Activated naive CD8-positive, alpha-beta T cell treated with anti-CD3 and anti-CD28 coated beads, Interleukin-2, amount 50 U/mL, for 24 hours (primary cell): ENCODE measurements around the gene FADS6.
"Not testable (repeated sequence)": the region's sequence is repeated elsewhere in the genome, so short reads cannot be mapped to it uniquely, and the experiment has no call there.

Experiments used
- ATAC-seq: fragments of 150-1000 bp; cut with Tn5 transposase; one replicate; pipeline ENCODE4 v1.10.0; 2021
- DNase-seq: peaks from one replicate; pipeline ENCODE4 v3.0.0; 2021
- H3K27ac Mint-ChIP-seq: one replicate; pipeline ENCODE4 v1.8.0; 2021; ENCODE audit warnings: mild to moderate bottlenecking, mixed read lengths
- H3K27me3 Mint-ChIP-seq: one replicate; pipeline ENCODE4 v1.8.0; 2021; ENCODE audit warnings: mixed read lengths
- H3K36me3 Mint-ChIP-seq: one replicate; pipeline ENCODE4 v1.8.0; 2021; ENCODE audit warnings: low read depth, mixed read lengths
- H3K4me1 Mint-ChIP-seq: one replicate; pipeline ENCODE4 v1.8.0; 2021; ENCODE audit warnings: mixed read lengths
- H3K4me3 Mint-ChIP-seq: one replicate; pipeline ENCODE4 v1.8.0; 2021; ENCODE audit warnings: mild to moderate bottlenecking, moderate library complexity, mixed read lengths
- H3K9me3 Mint-ChIP-seq: one replicate; pipeline ENCODE4 v1.8.0; 2021; ENCODE audit warnings: mixed read lengths

Gene FADS6

DNA sequence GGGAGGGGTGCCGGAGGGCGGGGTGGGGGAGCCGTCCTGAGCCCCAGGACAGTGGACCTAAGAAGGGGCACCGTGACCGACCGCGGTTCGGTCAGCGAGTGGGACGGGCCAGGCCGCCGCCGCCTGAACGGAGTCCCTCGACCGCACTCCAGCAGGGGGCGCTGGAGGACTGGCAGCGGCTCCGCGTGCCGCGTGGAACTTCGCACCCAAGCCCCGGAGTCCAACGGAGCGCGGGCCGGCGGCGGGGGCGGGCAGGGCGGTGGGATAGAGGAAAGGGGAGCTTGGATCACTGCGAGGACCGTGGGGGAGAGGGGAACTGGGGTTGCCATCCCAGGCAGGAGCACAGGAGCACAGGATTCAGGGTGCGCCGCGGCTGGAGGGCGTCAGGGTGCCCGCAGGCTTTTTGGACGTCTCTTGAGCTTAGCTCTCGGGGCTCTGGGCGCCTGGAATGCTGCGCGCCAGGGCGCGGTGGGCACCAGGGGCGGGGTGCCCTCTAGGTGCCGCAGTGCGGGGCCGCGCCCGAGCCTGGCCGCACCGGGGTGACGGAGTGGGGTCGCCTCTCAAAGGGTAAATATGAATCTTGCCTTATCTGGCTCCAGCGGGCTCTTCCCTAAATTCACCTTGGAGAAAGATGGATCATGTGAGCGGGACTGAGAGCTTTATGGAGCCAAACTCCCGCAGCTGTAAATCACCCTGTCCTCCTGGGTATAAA lies 30.3 kb upstream of the FADS6 start:
- no peak overlapping the region for H3K27ac Mint-ChIP-seq
- H3K27me3 Mint-ChIP-seq: peaks cover 61% of the 10 kb centered on the region
- H3K9me3 Mint-ChIP-seq: no peaks in the 10 kb centered on the region
- DNase-seq: peak; percentile 84
- peak overlapping the region; percentile 42 for H3K4me3 Mint-ChIP-seq
- no peaks in the 10 kb centered on the region for H3K36me3 Mint-ChIP-seq
- H3K4me1 Mint-ChIP-seq: peaks cover 6% of the 10 kb centered on the region
- peak; percentile 42 for ATAC-seq

DNA sequence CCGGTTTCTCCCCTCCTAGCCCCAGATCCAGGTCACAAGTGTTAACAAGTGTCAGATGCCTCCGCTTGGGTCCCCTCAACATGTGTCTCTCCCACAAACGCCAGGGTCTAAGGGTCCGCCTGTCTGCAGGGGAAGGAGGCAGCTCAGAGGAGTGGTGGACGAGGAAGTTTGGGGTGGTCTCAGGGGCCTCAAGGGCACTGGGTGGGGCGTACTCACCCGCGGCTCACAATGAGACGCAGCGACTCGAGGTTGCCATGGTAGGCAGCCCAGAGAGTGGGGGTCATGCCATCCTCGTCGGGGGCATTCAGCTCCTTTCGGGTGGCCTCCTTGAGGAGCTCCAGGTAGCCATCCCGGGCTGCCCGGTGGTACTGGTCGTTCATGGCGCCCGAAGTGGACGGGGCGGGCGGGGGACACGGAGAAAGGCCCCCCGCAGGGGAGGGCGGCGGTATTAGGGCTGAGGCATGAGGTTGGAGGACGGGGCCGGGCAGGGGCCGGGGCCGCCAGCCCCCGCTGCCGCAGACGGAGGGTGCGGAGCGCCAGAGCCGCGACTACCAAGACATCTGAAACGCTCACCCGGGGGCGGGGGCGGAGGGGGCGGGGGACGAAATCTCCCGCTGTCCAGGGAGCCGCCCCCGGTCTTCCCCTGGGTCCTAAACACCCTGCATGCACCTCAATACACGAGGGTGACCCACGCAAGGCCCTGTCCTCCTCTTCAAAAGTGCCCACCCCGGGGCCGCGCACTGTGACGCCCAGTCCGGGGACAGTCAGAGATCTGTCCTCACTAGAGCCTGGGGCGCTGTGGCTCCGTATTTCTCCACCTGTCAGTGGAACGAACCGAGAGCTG lies 29.5 kb upstream of the FADS6 start, which contains the start of gene USH1G:
USH1G (minus strand) TSS at position 562 of the 844 bp plus-strand sequence; CDS start at position 380, 182 bp downstream.
- Mint-ChIP-seq H3K27ac (no peak within 1 kb of the TSS), H3K4me3 (peak within 1 kb of the TSS; percentile 42), H3K9me3 (no peaks in the 10 kb centered on the region), H3K27me3 (peaks cover 58% of the 10 kb centered on the region), H3K36me3 (no peaks in the 10 kb centered on the region), H3K4me1 (peaks cover 6% of the 10 kb centered on the region)
- DNase-seq (no peak), ATAC-seq (peak; percentile 17)

DNA sequence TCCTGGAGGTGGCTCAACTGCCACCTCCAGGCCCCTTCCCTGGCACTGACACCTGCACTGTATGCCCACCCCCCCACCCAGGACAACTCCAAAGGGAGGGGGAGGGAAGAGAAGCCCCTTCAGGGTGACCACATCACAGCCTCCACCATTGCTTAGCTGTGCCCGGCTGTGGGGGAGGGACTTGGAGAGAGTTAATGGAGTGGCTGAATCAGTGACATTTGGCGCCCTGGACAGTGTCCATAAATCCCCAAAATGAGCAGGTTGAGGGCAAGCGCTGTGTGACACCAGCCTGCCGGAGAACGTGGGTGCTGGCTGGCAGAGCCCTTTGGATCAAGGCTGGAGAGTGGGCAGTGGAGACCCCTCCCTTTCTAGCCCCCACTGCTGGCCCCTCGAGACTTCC lies 28.7 kb upstream of the FADS6 start:
- H3K36me3 Mint-ChIP-seq: no peaks in the 10 kb centered on the region
- peaks cover 58% of the 10 kb centered on the region for H3K27me3 Mint-ChIP-seq
- H3K9me3 Mint-ChIP-seq: no peaks in the 10 kb centered on the region
- H3K4me1 Mint-ChIP-seq: peaks cover 6% of the 10 kb centered on the region
- no peak overlapping the region for H3K4me3 Mint-ChIP-seq
- DNase-seq (no peak), ATAC-seq (no peak)
- H3K27ac Mint-ChIP-seq: no peak overlapping the region

DNA sequence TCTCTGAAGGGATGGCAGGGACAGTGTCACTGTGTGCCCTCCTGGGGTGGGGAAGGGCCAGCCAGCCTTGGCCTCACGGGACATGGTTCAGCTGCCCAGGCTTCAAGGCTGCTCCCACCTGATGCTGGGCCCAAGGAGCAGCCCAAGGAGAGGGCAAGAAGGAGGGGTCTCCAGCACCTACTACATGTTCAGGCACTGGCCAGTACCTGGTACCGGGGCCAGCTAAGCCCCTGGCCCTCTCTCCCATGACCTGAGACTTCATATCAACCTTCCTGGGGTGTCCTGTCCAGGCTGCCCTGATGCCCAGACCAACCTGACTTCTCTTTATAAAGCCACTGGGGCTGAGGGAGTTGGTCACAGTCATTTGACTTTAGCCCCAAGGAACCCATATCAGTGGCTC lies 28.3 kb upstream of the FADS6 start:
- peaks cover 6% of the 10 kb centered on the region for H3K4me1 Mint-ChIP-seq
- ATAC-seq (no peak), DNase-seq (no peak)
- no peaks in the 10 kb centered on the region for H3K36me3 Mint-ChIP-seq
- no peak overlapping the region for H3K27ac Mint-ChIP-seq
- peaks cover 58% of the 10 kb centered on the region for H3K27me3 Mint-ChIP-seq
- no peak overlapping the region for H3K4me3 Mint-ChIP-seq
- H3K9me3 Mint-ChIP-seq: no peaks in the 10 kb centered on the region

DNA sequence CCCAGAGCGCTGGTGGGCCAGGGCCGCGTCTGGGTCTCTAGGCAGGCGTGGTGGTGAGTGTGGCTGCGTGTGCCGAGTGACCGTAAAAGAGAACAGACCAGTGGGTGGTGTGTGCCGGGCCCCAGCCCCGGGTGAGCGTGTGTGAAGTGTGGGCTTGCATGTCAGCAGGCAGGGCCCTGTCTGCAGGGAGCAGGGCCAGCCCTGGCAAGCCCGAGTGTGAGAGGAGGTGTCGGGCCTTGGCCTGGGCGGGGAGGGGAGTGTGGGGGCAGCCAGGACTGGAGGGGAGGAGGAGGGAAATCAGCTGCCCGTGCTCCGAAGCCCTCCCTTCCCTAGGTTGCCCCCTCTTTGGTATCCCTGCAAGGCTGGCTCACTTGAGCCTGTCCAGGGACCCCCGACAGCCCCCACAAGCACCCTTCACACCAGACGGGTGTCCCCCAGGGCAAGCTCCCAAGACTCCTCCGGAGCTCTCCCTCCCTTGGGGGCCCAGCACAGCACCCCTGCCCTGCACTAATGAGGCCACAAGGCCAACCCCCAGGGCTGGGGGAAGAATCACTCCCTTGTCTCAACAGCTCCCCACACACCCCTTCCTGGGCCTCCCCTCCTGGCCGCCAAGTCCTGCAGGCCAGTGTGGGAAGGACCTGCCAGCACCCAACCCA lies 27.7 kb upstream of the FADS6 start:
- Mint-ChIP-seq H3K4me1 (peaks cover 6% of the 10 kb centered on the region), H3K9me3 (no peaks in the 10 kb centered on the region), H3K36me3 (no peaks in the 10 kb centered on the region), H3K27ac (no peak overlapping the region), H3K4me3 (no peak overlapping the region), H3K27me3 (peaks cover 57% of the 10 kb centered on the region)
- DNase-seq (no peak), ATAC-seq (no peak)

DNA sequence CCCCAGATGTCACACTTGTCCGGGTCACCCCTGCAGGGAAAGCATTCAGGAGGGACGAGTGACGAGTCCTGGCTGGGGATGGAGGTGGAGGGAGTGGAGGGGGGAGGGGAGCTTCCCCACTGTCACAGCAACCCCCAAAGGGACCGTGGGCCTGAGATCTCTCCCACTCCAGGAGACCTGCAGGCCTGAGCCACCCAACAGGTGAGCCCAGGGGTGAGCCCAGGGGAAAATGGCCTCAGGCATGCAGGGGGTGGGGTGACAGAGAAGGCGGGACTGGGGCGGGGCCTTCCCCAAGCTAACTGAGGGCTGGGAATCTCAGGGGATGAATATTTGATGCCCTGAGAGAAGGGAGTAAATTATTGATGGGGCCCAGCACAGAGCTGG lies 27.2 kb upstream of the FADS6 start:
- Mint-ChIP-seq H3K9me3 (no peaks in the 10 kb centered on the region), H3K4me1 (peaks cover 6% of the 10 kb centered on the region), H3K27me3 (peaks cover 54% of the 10 kb centered on the region), H3K36me3 (no peaks in the 10 kb centered on the region), H3K4me3 (no peak overlapping the region), H3K27ac (no peak overlapping the region)
- ATAC-seq (no peak), DNase-seq (no peak)

DNA sequence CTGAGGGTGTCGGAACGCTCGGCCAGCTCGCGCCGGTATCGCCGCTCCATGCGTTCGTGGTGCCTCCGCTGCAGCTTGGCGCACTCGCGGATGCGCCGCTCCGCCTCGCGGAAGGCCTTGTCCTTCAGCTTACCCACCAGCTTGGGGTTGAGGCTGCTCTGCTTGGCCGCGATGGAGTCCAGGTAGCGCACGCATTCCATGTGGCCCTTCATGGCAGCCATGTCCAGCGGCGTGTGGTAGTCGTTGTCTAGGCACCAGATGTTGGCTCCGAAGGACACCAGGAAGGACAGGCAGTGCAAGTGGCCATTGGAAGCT lies 26.8 kb upstream of the FADS6 start:
- ATAC-seq: no peak
- DNase-seq: no peak
- Mint-ChIP-seq H3K4me1 (peaks cover 6% of the 10 kb centered on the region), H3K4me3 (no peak overlapping the region), H3K36me3 (no peaks in the 10 kb centered on the region), H3K9me3 (no peaks in the 10 kb centered on the region), H3K27ac (no peak overlapping the region), H3K27me3 (peaks cover 50% of the 10 kb centered on the region)

DNA sequence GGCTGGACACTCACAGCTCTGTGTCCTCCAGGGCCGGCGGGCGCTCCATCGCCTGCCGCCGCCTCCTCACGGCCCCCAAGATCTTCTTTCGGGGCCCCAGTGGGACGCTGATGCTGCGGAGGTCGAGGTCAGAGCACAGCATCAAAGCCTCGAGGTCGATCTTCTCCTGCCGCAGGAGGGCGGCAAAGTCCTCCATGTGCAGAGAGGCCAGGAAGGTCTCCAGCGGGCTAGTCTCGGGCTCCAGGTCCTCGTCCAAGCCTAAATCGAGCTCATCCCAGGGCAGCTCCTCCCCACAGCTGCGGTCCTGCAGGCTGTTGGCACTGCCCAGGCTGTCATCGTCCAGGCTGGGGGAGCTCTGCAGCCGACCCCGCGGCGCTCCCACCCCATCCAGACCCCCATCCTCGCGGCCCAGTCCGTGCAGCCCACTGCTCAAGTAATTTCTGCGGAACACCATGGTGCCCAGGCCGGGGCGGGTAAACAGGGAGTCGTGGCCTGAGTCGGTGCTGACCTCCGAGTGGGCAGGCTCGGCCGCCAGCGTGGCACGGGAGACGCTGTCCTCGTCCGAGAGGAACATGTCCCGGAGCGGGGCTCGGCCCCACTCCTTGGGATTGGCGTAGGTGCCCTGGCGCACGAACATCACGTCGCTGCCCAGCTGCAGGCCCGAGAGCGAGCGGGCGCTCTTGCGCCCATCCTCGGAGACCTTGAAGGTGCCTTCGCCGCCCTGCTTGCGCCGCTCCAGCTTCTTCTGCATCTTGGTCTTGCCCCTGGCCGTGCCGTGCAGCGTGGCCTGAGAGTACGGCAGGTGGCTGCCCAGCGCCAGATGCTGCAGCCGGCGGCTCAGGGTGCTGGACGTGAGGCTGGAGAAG lies 26.2 kb upstream of the FADS6 start:
- ATAC-seq (peak; percentile 30), DNase-seq (peak; percentile 22)
- no peaks in the 10 kb centered on the region for H3K9me3 Mint-ChIP-seq
- no peak overlapping the region for H3K4me3 Mint-ChIP-seq
- H3K27me3 Mint-ChIP-seq: peaks cover 44% of the 10 kb centered on the region
- H3K36me3 Mint-ChIP-seq: no peaks in the 10 kb centered on the region
- peaks cover 6% of the 10 kb centered on the region for H3K4me1 Mint-ChIP-seq
- no peak overlapping the region for H3K27ac Mint-ChIP-seq

DNA sequence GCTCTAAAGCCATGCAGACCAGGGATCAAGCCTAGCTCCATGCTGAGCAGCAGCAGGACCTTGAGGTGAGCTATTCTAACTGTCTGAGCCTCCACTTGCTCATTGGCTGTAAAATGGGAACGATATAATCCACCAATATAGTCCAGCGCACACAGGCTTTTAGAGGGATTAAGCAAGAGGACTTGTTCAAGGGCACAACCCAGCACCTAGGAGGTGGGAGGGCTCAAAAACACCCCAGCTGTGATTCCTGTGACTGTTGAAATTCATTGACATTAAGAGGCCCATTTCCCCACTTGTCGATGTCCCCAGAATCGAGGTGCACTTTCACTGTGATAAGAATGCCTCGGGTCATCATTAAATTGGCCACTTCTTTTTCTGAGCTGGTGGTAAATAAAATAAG lies 25.5 kb upstream of the FADS6 start:
- Mint-ChIP-seq H3K4me1 (peaks cover 3% of the 10 kb centered on the region), H3K4me3 (no peak overlapping the region), H3K27me3 (peaks cover 42% of the 10 kb centered on the region), H3K9me3 (no peaks in the 10 kb centered on the region), H3K36me3 (no peaks in the 10 kb centered on the region), H3K27ac (no peak overlapping the region)
- no peak for DNase-seq
- no peak for ATAC-seq

DNA sequence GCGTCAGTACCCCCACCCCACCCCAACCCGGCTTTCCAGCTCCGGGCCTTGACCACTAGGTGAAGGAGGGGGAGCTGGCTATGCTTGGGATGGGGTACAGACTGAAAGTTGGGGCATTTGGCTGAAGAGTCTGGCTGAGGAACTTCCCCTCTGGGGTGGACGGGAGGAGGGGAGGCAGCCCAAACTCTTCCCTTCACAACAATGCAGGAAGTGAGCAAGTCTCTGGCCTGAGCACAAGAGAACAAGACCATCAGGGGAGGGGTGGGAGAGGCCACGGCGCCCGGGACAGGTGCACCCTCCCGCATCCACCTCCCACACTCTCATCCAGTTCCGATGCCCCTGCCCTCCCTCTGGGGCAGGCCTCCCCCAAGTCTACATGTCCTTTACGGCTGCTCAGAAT lies 24.0 kb upstream of the FADS6 start:
- Mint-ChIP-seq H3K36me3 (no peaks in the 10 kb centered on the region), H3K27me3 (peaks cover 32% of the 10 kb centered on the region), H3K4me3 (no peak overlapping the region), H3K4me1 (peaks cover under 1% of the 10 kb centered on the region), H3K27ac (no peak overlapping the region), H3K9me3 (no peaks in the 10 kb centered on the region)
- no peak for DNase-seq
- no peak for ATAC-seq

DNA sequence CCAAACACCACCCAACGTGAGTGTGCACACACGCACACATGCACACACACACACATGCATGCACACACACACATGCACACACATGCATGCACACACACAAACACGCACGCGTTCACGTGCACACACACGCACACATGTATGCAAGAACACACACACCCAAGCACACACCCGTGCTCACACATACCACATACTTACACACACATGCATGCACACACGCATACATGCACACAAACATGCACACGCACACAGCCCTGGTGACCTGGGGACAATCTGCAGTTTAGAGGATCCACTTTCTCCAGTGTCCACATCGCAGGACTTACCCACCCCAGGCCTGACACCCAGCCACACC lies 23.4 kb upstream of the FADS6 start:
- DNase-seq (no peak), ATAC-seq (no peak)
- peaks cover 28% of the 10 kb centered on the region for H3K27me3 Mint-ChIP-seq
- no peak overlapping the region for H3K27ac Mint-ChIP-seq
- no peaks in the 10 kb centered on the region for H3K36me3 Mint-ChIP-seq
- no peaks in the 10 kb centered on the region for H3K9me3 Mint-ChIP-seq
- H3K4me1 Mint-ChIP-seq: no peaks in the 10 kb centered on the region
- H3K4me3 Mint-ChIP-seq: no peak overlapping the region

DNA sequence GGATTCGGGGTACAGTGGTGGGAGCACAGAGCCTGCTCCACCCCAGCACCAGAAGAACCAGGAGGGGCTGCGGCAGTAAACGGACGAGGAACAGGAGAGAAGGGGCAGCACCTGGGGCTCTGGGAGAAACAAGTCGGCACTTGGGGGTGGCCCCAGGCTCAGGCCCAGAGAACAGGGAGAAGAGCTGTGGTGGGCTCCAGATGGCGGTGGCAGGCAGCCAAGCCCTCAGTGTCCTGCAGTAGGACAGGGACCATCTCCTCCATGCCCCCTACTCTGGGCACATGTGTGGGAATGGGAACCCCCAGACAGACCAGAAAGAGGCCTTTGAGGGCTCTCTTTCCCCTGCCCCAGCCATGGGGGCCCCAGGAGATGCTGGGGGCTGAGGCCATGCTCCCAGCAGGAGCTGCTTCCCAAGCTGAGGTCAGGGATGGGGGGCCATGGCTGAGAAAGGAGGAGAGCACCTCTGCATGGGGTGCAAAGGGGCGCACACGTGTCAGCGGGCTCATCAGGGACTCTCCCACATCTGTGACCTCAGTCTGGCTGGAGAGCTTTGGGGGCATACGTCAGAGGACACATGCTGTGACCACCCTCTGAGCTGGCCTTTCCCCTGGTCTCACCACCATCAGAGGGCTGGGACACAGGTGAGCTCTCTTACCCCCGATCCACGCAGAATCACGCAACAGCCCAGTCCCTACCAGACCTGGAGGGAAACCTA lies 22.9 kb upstream of the FADS6 start:
- ATAC-seq (no peak), DNase-seq (no peak)
- no peaks in the 10 kb centered on the region for H3K36me3 Mint-ChIP-seq
- no peaks in the 10 kb centered on the region for H3K9me3 Mint-ChIP-seq
- no peak overlapping the region for H3K27ac Mint-ChIP-seq
- H3K4me3 Mint-ChIP-seq: no peak overlapping the region
- peaks cover 22% of the 10 kb centered on the region for H3K27me3 Mint-ChIP-seq
- no peaks in the 10 kb centered on the region for H3K4me1 Mint-ChIP-seq

DNA sequence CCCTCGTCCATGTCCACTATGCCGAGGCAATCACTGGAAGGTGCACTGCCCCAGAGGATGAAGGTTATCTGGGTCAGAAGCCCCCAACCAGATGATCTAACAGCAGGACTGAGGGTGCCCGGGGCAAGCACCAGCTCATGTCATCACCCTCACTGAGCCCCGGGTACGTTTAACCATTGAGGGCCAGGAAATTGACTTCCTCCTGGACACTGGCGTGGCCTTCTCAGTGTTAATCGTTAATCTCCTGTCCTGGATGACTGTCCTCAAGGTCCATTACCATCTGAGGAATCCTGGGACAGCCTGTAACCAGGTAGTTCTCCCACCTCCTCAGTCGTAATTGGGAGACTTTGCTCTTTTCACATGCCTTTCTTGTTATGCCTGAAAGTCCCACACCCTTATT lies 18.0 kb upstream of the FADS6 start:
- DNase-seq, H3K4me1 Mint-ChIP-seq, H3K9me3 Mint-ChIP-seq, ATAC-seq, H3K27ac Mint-ChIP-seq, H3K27me3 Mint-ChIP-seq, H3K4me3 Mint-ChIP-seq, H3K36me3 Mint-ChIP-seq: not testable (repeated sequence)

DNA sequence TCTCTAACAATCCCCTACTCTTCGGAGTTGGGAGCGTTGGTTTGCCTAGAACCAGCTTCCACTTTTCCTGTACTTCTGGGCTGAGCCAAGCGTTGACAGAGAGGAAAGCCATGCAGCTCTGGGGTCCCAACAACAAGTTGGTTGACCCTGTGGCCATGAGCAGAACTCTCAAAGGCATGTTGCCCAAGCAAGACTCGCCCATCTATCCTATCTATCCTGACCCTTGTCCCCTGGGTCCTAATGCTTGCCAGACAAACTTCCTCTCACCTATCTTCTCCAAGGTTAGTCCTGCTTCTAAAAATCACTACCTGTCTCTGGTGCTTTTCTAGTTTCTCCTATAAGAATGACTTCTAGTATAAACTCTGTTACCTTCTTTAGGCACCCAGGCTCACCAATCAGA lies 15.7 kb upstream of the FADS6 start:
- H3K4me1 Mint-ChIP-seq, DNase-seq, H3K4me3 Mint-ChIP-seq, H3K27ac Mint-ChIP-seq, H3K9me3 Mint-ChIP-seq, H3K27me3 Mint-ChIP-seq, H3K36me3 Mint-ChIP-seq, ATAC-seq: not testable (repeated sequence)
